GM12878 (cell line): ENCODE data around the gene EPB42. TPM values are rescaled to one million over a fixed set of nuclear protein-coding genes. Genes with fewer than 3 reads are reported as not detected.

ENCODE experiments used
- BCL3 ChIP-seq: IDR thresholded peaks from 2 replicates; pipeline ENCODE4 v1.6.1; 2011; ENCODE audit warnings: borderline replicate concordance, low read depth, mild to moderate bottlenecking, moderate library complexity, low read length; ENCODE audit not compliant: insufficient read depth, poor library complexity, severe bottlenecking
- BHLHE40 ChIP-seq, 2 experiments: fragments of 450-650 bp in 1 of 2; IDR thresholded peaks; 2 replicates each; pipeline ENCODE4 v1.6.1; 2011 to 2017; ENCODE audit warnings: low read depth in 2 of 2, borderline replicate concordance in 1 of 2, improper control_type of control experiment in 1 of 2, low read length in 1 of 2, mild to moderate bottlenecking in 1 of 2
- CEBPB ChIP-seq, 2 experiments: fragments of 150-350 bp in 1 of 2; IDR thresholded peaks; 2 replicates each; pipeline ENCODE4 v1.6.1; 2012 to 2014; ENCODE audit warnings: low read depth in 2 of 2, low read length in 2 of 2, borderline replicate concordance in 1 of 2, inconsistent platforms in 1 of 2
- CHD4 ChIP-seq: fragments of 200-600 bp; sonication (generic); IDR thresholded peaks from 2 replicates; pipeline ENCODE4 v1.6.1; 2016; ENCODE audit warnings: mild to moderate bottlenecking
- DPF2 ChIP-seq: fragments of 450-650 bp; IDR thresholded peaks from 2 replicates; pipeline ENCODE4 v1.6.1; 2017; ENCODE audit warnings: mild to moderate bottlenecking
- HCFC1 ChIP-seq: fragments of 150-350 bp; IDR thresholded peaks from 2 replicates; pipeline ENCODE4 v1.6.1; 2014; ENCODE audit warnings: low read length
- HDGF ChIP-seq: fragments of 450-650 bp; IDR thresholded peaks from 2 replicates; pipeline ENCODE4 v1.6.1; 2016; ENCODE audit warnings: antibody characterized with exemption
- IRF4 ChIP-seq: IDR thresholded peaks from 2 replicates; pipeline ENCODE4 v1.6.1; 2011; ENCODE audit warnings: low read depth, low read length
- MAX ChIP-seq: IDR thresholded peaks from 2 replicates; pipeline ENCODE4 v1.6.1; 2012; ENCODE audit warnings: low read depth, low read length, improper control_type of control experiment
- MEF2A ChIP-seq: IDR thresholded peaks from 2 replicates; pipeline ENCODE4 v1.6.1; 2011; ENCODE audit warnings: low read depth, mild to moderate bottlenecking, low read length, moderate library complexity; ENCODE audit not compliant: insufficient read depth
- MTA3 ChIP-seq: IDR thresholded peaks from 2 replicates; pipeline ENCODE4 v1.6.1; 2012; ENCODE audit warnings: low read length, inconsistent platforms, borderline replicate concordance
- SMAD1 ChIP-seq: fragments of 450-650 bp; IDR thresholded peaks from 2 replicates; pipeline ENCODE4 v1.6.1; 2018; ENCODE audit warnings: mild to moderate bottlenecking, low read depth; ENCODE audit not compliant: partially characterized antibody
- STAT1 ChIP-seq: fragments of 450-650 bp; conservative IDR thresholded peaks from 2 replicates; pipeline ENCODE4 v1.6.1; 2014; ENCODE audit warnings: antibody characterized with exemption, mild to moderate bottlenecking
- TAF1 ChIP-seq: IDR thresholded peaks from 2 replicates; pipeline ENCODE4 v1.6.1; 2011; ENCODE audit warnings: mild to moderate bottlenecking, low read depth, low read length, borderline replicate concordance
- USF1 ChIP-seq: IDR thresholded peaks from 2 replicates; pipeline ENCODE4 v1.6.1; 2011; ENCODE audit warnings: borderline replicate concordance, low read depth, mild to moderate bottlenecking, moderate library complexity, mixed read lengths, low read length; ENCODE audit not compliant: insufficient read depth; ENCODE audit errors: extremely low read length
- ZNF207 ChIP-seq: fragments of 450-650 bp; IDR thresholded peaks from 2 replicates; pipeline ENCODE4 v1.6.1; 2014; ENCODE audit warnings: antibody characterized with exemption, mild to moderate bottlenecking, borderline replicate concordance
- ZNF274 ChIP-seq: IDR thresholded peaks from one replicate; pipeline ENCODE4 v1.8.0; 2011; ENCODE audit not compliant: insufficient read length, insufficient read depth
- polyA plus RNA-seq, 11 experiments: library from polyadenylated mRNA; depleted of rRNA in 4 of 11; unstranded in 6 of 11; stranded (reverse) in 5 of 11; fragments of >200 nt; fragmentation: Nextera tagmentation in 4 of 11; fragmentation: Illumina TruSeq in 1 of 11; extraction: Ambion mirVana in 4 of 11; extraction: Trizol in 1 of 11; gene quantifications; 1 replicate in 1 of 11; 2 replicates in 10 of 11; pipeline versions ENCODE4 v1.2.1 to v1.2.3, GENCODE V29; 2011 to 2016; ENCODE audit warnings: inconsistent platforms in 2 of 11, missing spikeins in 2 of 11, low read depth in 1 of 11
- total RNA-seq, 4 experiments: library from RNA; depleted of rRNA in 3 of 4; stranded (reverse); fragments of >200 nt in 3 of 4; fragmentation: Illumina TruSeq in 1 of 4; extraction: Trizol in 1 of 4; gene quantifications; 2 replicates each; pipeline versions ENCODE4 v1.2.1 to v1.2.3, GENCODE V29; 2013 to 2021
- TF ChIP-seq, protein P1 (sequence below): IDR thresholded peaks from 2 replicates; pipeline ENCODE4 v1.6.1; 2012; ENCODE audit warnings: low read depth, low read length, improper control_type of control experiment
- TF ChIP-seq, protein P2 (sequence below): fragments of 450-650 bp; IDR thresholded peaks from 2 replicates; pipeline ENCODE4 v1.6.1; 2016; ENCODE audit warnings: mild to moderate bottlenecking
- TF ChIP-seq, protein P3 (sequence below): fragments of 450-650 bp; formaldehyde crosslinking; IDR thresholded peaks from 2 replicates; pipeline ENCODE4 v1.4.0; 2022; ENCODE audit warnings: mild to moderate bottlenecking, moderate library complexity

EPB42 gene
- total and polyA plus RNA-seq, 10 of the 15 experiments (the other 5 are each of a cell fraction or from before 2014, with no cell fraction given): not detected

- TF ChIP-seq USF1 (no peak), HCFC1 (no peak), STAT1 (no peak), MEF2A (0 out of 2 replicates have a peak, but pooled peaks have one; percentile 52), CEBPB (IDR thresholded peaks at IDR 0.05; ENCODE audit: borderline replicate concordance in 1 of 2, low read depth in 2 of 2, low read length in 2 of 2) (peak in 1 of 2 experiments; percentile 80; a peak in 1 of 4 replicates), SMAD1 (peak; percentile 40), ZNF207 (0 out of 2 replicates have a peak, but pooled peaks have one; percentile 59), ZNF274 (no peak), TAF1 (no peak), HDGF (peak; percentile 71; the same call in 1 of the 2 replicates), MAX (peak; percentile 60; the same call in 1 of the 2 replicates), CHD4 (no peak), BHLHE40 (IDR thresholded peaks at IDR 0.05; ENCODE audit: borderline replicate concordance in 1 of 2, low read depth in 2 of 2, low read length in 1 of 2) (peak; percentile 66 to 72; a peak in 3 of 4 replicates), IRF4 (peak; percentile 98), BCL3 (peak; percentile 76), DPF2 (peak; percentile 98), MTA3 (peak; percentile 45; the same call in 1 of the 2 replicates)
- TF ChIP-seq, protein P1, sequence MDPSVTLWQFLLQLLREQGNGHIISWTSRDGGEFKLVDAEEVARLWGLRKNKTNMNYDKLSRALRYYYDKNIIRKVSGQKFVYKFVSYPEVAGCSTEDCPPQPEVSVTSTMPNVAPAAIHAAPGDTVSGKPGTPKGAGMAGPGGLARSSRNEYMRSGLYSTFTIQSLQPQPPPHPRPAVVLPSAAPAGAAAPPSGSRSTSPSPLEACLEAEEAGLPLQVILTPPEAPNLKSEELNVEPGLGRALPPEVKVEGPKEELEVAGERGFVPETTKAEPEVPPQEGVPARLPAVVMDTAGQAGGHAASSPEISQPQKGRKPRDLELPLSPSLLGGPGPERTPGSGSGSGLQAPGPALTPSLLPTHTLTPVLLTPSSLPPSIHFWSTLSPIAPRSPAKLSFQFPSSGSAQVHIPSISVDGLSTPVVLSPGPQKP: no peak
- TF ChIP-seq, protein P2, sequence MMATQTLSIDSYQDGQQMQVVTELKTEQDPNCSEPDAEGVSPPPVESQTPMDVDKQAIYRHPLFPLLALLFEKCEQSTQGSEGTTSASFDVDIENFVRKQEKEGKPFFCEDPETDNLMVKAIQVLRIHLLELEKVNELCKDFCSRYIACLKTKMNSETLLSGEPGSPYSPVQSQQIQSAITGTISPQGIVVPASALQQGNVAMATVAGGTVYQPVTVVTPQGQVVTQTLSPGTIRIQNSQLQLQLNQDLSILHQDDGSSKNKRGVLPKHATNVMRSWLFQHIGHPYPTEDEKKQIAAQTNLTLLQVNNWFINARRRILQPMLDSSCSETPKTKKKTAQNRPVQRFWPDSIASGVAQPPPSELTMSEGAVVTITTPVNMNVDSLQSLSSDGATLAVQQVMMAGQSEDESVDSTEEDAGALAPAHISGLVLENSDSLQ: peak; percentile 75
- TF ChIP-seq, protein P3, sequence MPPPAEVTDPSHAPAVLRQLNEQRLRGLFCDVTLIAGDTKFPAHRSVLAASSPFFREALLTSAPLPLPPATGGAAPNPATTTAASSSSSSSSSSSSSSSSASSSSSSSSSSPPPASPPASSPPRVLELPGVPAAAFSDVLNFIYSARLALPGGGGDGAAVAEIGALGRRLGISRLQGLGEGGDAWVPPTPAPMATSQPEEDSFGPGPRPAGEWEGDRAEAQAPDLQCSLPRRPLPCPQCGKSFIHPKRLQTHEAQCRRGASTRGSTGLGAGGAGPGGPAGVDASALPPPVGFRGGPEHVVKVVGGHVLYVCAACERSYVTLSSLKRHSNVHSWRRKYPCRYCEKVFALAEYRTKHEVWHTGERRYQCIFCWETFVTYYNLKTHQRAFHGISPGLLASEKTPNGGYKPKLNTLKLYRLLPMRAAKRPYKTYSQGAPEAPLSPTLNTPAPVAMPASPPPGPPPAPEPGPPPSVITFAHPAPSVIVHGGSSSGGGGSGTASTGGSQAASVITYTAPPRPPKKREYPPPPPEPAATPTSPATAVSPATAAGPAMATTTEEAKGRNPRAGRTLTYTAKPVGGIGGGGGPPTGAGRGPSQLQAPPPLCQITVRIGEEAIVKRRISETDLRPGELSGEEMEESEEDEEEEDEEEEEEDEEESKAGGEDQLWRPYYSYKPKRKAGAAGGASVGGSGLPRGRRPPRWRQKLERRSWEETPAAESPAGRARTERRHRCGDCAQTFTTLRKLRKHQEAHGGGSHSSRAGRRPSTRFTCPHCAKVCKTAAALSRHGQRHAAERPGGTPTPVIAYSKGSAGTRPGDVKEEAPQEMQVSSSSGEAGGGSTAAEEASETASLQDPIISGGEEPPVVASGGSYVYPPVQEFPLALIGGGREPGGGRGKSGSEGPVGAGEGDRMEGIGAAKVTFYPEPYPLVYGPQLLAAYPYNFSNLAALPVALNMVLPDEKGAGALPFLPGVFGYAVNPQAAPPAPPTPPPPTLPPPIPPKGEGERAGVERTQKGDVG (CRISPR knock-in tag): no peak
Measured at GRCh38 chr15:43249699-43250203, 28.9 kb upstream of the EPB42 start (continued).
